Smooth muscle cell (in vitro differentiated cells): ENCODE data around the gene FBXO2. TPM values are rescaled to one million over a fixed set of nuclear protein-coding genes. Genes with fewer than 3 reads are reported as not detected.

Experiments used
- DNase-seq: peaks from one replicate; lab custom pipeline; 2025; ENCODE audit not compliant: unreplicated experiment; lab: John Stamatoyannopoulos, UW
- H2AFZ ChIP-seq: fragments of 200-600 bp; sonication (generic); 2 replicates; pipeline ENCODE4 v1.6.0; 2016; ENCODE audit warnings: antibody characterized with exemption, low read depth, mild to moderate bottlenecking
- H3F3A ChIP-seq: fragments of 200-600 bp; sonication (generic); 2 replicates; pipeline ENCODE4 v1.6.0; 2017; ENCODE audit warnings: antibody characterized with exemption, low read depth
- H3K27ac ChIP-seq: fragments of 200-600 bp; sonication (generic); 2 replicates; pipeline ENCODE4 v1.5.1; 2016; ENCODE audit warnings: low read depth, mild to moderate bottlenecking
- H3K27me3 ChIP-seq: fragments of 200-600 bp; sonication (generic); 2 replicates; pipeline ENCODE4 v1.6.1; 2016; ENCODE audit warnings: low read depth, mild to moderate bottlenecking
- H3K36me3 ChIP-seq: fragments of 200-600 bp; sonication (generic); 2 replicates; pipeline ENCODE4 v1.5.1; 2016; ENCODE audit warnings: low read depth
- H3K4me1 ChIP-seq: fragments of 200-600 bp; sonication (generic); 2 replicates; pipeline ENCODE4 v1.5.1; 2016; ENCODE audit warnings: low read depth
- H3K4me2 ChIP-seq: fragments of 200-600 bp; sonication (generic); 2 replicates; pipeline ENCODE4 v1.6.0; 2016; ENCODE audit warnings: mild to moderate bottlenecking
- H3K4me3 ChIP-seq: fragments of 200-600 bp; sonication (generic); 2 replicates; pipeline ENCODE4 v1.5.1; 2016; ENCODE audit warnings: mild to moderate bottlenecking
- H3K79me2 ChIP-seq: fragments of 200-600 bp; sonication (generic); 2 replicates; pipeline ENCODE4 v1.6.0; 2016; ENCODE audit warnings: low read depth, mild to moderate bottlenecking
- H3K9ac ChIP-seq: fragments of 200-600 bp; sonication (generic); 2 replicates; pipeline ENCODE4 v1.6.0; 2016; ENCODE audit warnings: low read depth
- H3K9me3 ChIP-seq: fragments of 200-600 bp; sonication (generic); replicated peaks from 2 replicates; pipeline ENCODE4 v1.5.1; 2016; ENCODE audit warnings: low read depth
- H4K20me1 ChIP-seq: fragments of 200-600 bp; sonication (generic); 2 replicates; pipeline ENCODE4 v1.6.0; 2016; ENCODE audit warnings: low read depth
- WGBS: methylation state at CpG from one replicate; pipeline ENCODE4 v1.1.7; 2016; ENCODE audit warnings: low lambda C conversion rate; 5-methylcytosine and 5-hydroxymethylcytosine counted together
- polyA plus RNA-seq: library from polyadenylated mRNA; unstranded; fragments of >200 nt; fragmentation: Nextera tagmentation; extraction: Ambion mirVana; gene quantifications from 2 replicates; pipeline ENCODE4 v1.2.1, GENCODE V29; 2016
- total RNA-seq: library from RNA; depleted of rRNA; stranded (reverse); fragments of >200 nt; gene quantifications from 2 replicates; pipeline ENCODE4 v1.2.3, GENCODE V29; 2014
- TF ChIP-seq, protein P1 (sequence below): fragments of 200-600 bp; sonication (generic); IDR thresholded peaks from 2 replicates; pipeline ENCODE4 v1.5.1; 2017; ENCODE audit warnings: borderline replicate concordance, mild to moderate bottlenecking, antibody characterized with exemption; ENCODE audit not compliant: insufficient read depth, poor library complexity, severe bottlenecking

The FBXO2 gene
- total and polyA plus RNA-seq, 2 experiments from 2014 or later, result 15.5 to 15.6 TPM

DNA sequence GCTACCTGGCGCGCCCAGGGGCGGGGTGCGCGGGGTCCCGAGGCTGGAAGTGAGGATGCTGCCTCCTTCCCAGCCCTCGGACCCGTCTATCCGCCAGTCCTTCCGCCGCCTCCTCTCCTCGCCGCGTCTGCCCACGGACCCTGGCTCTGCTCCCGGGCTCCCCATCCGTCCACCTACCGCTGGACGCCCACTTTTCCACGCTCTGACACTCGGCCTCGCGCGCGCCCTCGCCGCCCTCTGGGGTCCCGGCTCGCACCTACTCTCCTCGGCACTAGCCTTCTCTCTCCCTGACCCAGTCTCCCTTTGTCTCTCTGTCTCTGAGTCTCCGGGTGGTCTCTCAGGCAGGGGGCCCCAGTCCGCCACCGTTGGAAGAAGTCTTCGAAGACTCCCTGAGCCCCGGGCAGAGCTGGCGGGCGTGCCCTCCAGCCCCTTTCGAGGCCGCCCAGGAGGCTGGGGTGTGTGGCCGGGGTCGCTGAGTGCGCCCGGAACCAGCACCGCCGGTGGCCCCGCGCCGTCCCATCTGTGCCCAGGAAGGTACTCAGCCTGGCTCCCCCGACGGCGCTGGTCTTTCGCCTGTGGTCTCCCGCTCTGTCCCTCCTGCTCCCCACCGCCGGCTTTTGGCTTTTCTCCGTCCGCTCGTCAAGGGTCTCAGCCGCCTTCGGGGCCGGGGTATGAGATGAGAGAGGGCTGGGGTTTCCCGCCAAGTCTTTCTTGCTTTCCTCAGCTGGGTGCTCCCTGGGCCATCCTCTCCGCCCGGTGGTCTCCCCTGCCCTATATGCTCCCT, 37.9 kb upstream of the FBXO2 start:
- Histone ChIP-seq H3K4me2 (peak overlapping the region; percentile 83), H3K27ac (no peak overlapping the region), H3F3A (no peaks in the 10 kb centered on the region), H3K9ac (no peak overlapping the region), H3K36me3 (no peaks in the 10 kb centered on the region), H3K4me3 (peak overlapping the region; percentile 55), H3K27me3 (peaks cover 59% of the 10 kb centered on the region), H3K9me3 (no peaks in the 10 kb centered on the region), H3K79me2 (no peaks in the 10 kb centered on the region), H3K4me1 (no peaks in the 10 kb centered on the region), H2AFZ (no peak overlapping the region), H4K20me1 (no peaks in the 10 kb centered on the region)
- WGBS, result 11% methylated on average over 50 of the region's 64 CpGs
- TF ChIP-seq, protein P1, sequence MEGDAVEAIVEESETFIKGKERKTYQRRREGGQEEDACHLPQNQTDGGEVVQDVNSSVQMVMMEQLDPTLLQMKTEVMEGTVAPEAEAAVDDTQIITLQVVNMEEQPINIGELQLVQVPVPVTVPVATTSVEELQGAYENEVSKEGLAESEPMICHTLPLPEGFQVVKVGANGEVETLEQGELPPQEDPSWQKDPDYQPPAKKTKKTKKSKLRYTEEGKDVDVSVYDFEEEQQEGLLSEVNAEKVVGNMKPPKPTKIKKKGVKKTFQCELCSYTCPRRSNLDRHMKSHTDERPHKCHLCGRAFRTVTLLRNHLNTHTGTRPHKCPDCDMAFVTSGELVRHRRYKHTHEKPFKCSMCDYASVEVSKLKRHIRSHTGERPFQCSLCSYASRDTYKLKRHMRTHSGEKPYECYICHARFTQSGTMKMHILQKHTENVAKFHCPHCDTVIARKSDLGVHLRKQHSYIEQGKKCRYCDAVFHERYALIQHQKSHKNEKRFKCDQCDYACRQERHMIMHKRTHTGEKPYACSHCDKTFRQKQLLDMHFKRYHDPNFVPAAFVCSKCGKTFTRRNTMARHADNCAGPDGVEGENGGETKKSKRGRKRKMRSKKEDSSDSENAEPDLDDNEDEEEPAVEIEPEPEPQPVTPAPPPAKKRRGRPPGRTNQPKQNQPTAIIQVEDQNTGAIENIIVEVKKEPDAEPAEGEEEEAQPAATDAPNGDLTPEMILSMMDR, result no peak
- no peak for DNase-seq

DNA sequence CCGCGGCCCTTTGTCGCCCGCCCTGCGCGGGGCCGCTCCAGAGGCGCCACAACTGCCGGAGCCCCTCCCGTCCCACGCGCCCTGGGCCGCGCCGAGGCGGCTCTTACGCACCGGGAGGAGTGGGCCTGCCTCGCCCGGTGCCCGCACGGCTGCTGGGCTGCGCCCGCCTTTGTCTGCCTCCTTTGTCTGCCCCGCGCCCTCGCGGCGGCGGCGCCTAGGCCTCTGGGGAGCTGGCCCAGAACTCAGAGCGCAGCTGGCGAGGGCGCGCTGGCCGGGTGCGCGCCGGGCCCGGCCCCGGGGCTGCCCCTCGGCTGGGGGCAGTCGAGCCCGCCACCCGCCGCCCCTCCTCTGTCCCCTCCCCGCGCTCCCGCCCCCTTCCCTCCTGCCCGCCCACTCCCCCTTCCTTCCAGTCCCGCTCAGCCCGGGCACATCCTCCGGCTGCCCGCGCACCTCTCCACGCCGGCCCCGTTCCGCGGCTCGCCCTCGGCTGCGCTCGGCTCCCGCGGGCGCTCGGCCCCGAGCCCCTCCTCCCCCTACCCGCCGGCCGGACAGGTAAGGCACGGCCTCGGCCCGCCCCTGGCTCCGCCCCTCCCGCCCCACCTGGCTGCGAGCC, 37.2 kb upstream of the FBXO2 start, which contains the start of gene DRAXIN:
DRAXIN (plus strand) TSS at position 409 of the 613 bp plus-strand sequence. CDS start 14,549 bp downstream, outside the sequence.
- Histone ChIP-seq H3F3A (no peaks in the 10 kb centered on the region), H4K20me1 (no peaks in the 10 kb centered on the region), H3K27me3 (peaks cover 59% of the 10 kb centered on the region), H3K27ac (no peak within 1 kb of the TSS), H3K4me1 (no peaks in the 10 kb centered on the region), H3K9ac (no peak within 1 kb of the TSS), H3K79me2 (no peaks in the 10 kb centered on the region), H2AFZ (no peak within 1 kb of the TSS), H3K4me3 (peak within 1 kb of the TSS; percentile 55), H3K4me2 (peak within 1 kb of the TSS; percentile 83), H3K9me3 (no peaks in the 10 kb centered on the region), H3K36me3 (no peaks in the 10 kb centered on the region)
- TF ChIP-seq, protein P1, result no peak
- 3% methylated on average over 43 of the region's 78 CpGs for WGBS
- DNase-seq, result no peak

DNA sequence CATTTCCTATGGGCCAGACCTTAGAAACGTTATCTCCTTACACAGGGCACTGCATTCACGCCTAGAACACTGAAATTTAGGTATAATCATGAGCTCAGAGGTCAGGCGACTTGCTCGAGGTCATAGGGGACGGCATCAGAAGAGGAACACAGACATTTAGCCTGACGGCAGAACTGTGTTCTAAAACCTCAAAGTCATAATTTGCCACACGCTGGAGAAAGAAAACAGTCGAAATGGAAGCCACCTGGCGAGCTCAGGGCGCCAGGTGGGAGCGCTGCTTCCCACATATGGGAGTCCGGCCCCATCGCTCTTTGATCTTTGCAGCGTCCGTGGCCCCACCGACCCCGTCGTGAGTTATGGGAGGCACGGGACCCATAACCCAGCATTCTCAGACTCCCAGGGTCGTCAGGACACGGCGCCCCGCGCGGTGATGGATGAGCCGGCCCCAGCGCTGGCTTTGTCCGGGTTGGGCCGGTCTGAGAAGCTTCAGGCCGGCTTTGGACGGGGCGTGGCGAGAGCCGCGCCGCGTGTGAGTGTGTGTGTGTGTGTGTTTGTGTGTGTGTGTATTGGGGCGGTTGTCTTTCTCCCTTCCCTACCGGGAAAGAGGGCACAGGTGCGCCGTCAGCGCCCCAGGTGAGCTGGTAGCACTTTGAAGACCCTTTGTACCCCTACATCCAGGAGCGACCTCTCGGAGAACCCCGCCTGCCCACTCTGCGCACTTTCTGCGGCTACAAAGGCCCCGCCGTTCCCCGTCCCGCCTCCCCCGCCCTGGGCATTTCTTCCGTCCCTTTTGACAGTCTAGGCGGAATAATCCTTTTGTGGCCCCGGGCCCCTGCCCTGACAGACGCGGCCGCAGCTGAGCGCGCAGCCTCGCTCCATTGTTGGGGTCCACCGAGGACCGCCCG, 36.4 kb upstream of the FBXO2 start:
- H3F3A ChIP-seq, result no peaks in the 10 kb centered on the region
- no peaks in the 10 kb centered on the region for H4K20me1 ChIP-seq
- TF ChIP-seq, protein P1, result no peak
- H2AFZ ChIP-seq, result no peak overlapping the region
- H3K9ac ChIP-seq, result no peak overlapping the region
- no peaks in the 10 kb centered on the region for H3K4me1 ChIP-seq
- H3K79me2 ChIP-seq, result no peaks in the 10 kb centered on the region
- peaks cover 59% of the 10 kb centered on the region for H3K27me3 ChIP-seq
- H3K27ac ChIP-seq, result no peak overlapping the region
- DNase-seq, result no peak
- H3K4me2 ChIP-seq, result peak overlapping the region; percentile 83
- 2% methylated on average over 62 of the region's 64 CpGs for WGBS
- H3K4me3 ChIP-seq, result peak overlapping the region; percentile 55
- no peaks in the 10 kb centered on the region for H3K9me3 ChIP-seq
- no peaks in the 10 kb centered on the region for H3K36me3 ChIP-seq
